ENCODE results near the gene CXCL1. TPM values are rescaled to one million over a fixed set of nuclear protein-coding genes. Genes with fewer than 3 reads are reported as not detected.
A peak's percentile ranks its signal among the peaks of the same experiment; 100 is the strongest.
"Not testable (repeated sequence)": the region's sequence is repeated elsewhere in the genome, so short reads cannot be mapped to it uniquely, and the experiment has no call there.

CXCL1 gene
- total RNA-seq, 1 donor, result 4.7 TPM

GRCh38 chr4:73895201-73896175, 26.3 kb downstream of the CXCL1 start:
- Histone ChIP-seq H3K79me2 (ENCODE audit: insufficient read depth, low read length) (no peaks in the 10 kb centered on the region), H3K27me3 (ENCODE audit: insufficient read depth, low read length) (no peaks in the 10 kb centered on the region), H3K36me3 (ENCODE audit: insufficient read depth, low read length) (no peaks in the 10 kb centered on the region), H3K4me3 (ENCODE audit: insufficient read depth, low read length) (no peak overlapping the region), H3K27ac (ENCODE audit: low read depth, low read length) (no peak overlapping the region), H3K4me1 (ENCODE audit: insufficient read depth, low read length) (peaks cover 29% of the 10 kb centered on the region), H4K20me1 (ENCODE audit: insufficient read depth, low read length) (no peaks in the 10 kb centered on the region), H3K9me3 (ENCODE audit: low read depth, low read length) (no peaks in the 10 kb centered on the region), H2AFZ (ENCODE audit: low read length) (no peak overlapping the region), H3K4me2 (ENCODE audit: insufficient read depth, low read length) (peak overlapping the region; percentile 12)
- DNase-seq (ENCODE audit: insufficient read length, low spot score, missing footprints), result no peak
- no peak for TF ChIP-seq CTCF (IDR thresholded peaks at IDR 0.05; ENCODE audit: extremely low read depth, low read depth, low read length)

- H3K27ac ChIP-seq (ENCODE audit: low read depth, low read length), result peak overlapping the region; percentile 65
- no peak overlapping the region for H3K4me3 ChIP-seq (ENCODE audit: insufficient read depth, low read length)
- no peak overlapping the region for H3K4me2 ChIP-seq (ENCODE audit: insufficient read depth, low read length)
- no peaks in the 10 kb centered on the region for H3K36me3 ChIP-seq (ENCODE audit: insufficient read depth, low read length)
- no peaks in the 10 kb centered on the region for H3K79me2 ChIP-seq (ENCODE audit: insufficient read depth, low read length)
- no peak for DNase-seq (ENCODE audit: insufficient read length, low spot score, missing footprints)
- TF ChIP-seq CTCF (IDR thresholded peaks at IDR 0.05; ENCODE audit: extremely low read depth, low read depth, low read length), result no peak
- H3K9me3 ChIP-seq (ENCODE audit: low read depth, low read length), result no peaks in the 10 kb centered on the region
- H3K4me1 ChIP-seq (ENCODE audit: insufficient read depth, low read length), result peaks cover 37% of the 10 kb centered on the region
- H3K27me3 ChIP-seq (ENCODE audit: insufficient read depth, low read length), result no peaks in the 10 kb centered on the region
- no peak overlapping the region for H2AFZ ChIP-seq (ENCODE audit: low read length)
- H4K20me1 ChIP-seq (ENCODE audit: insufficient read depth, low read length), result no peaks in the 10 kb centered on the region
Observed at GRCh38 chr4:73896416-73896815, 27.2 kb downstream of the CXCL1 start.

GRCh38 chr4:73897380-73898136, 28.4 kb downstream of the CXCL1 start:
- Histone ChIP-seq H3K9me3 (ENCODE audit: low read depth, low read length) (no peaks in the 10 kb centered on the region), H3K27ac (ENCODE audit: low read depth, low read length) (peak overlapping the region; percentile 65), H3K4me1 (ENCODE audit: insufficient read depth, low read length) (peaks cover 44% of the 10 kb centered on the region), H3K36me3 (ENCODE audit: insufficient read depth, low read length) (no peaks in the 10 kb centered on the region), H3K27me3 (ENCODE audit: insufficient read depth, low read length) (no peaks in the 10 kb centered on the region), H4K20me1 (ENCODE audit: insufficient read depth, low read length) (no peaks in the 10 kb centered on the region), H3K4me2 (ENCODE audit: insufficient read depth, low read length) (peak overlapping the region; percentile 31), H3K79me2 (ENCODE audit: insufficient read depth, low read length) (no peaks in the 10 kb centered on the region), H3K4me3 (ENCODE audit: insufficient read depth, low read length) (no peak overlapping the region), H2AFZ (ENCODE audit: low read length) (no peak overlapping the region)
- DNase-seq (ENCODE audit: insufficient read length, low spot score, missing footprints), result no peak
- no peak for TF ChIP-seq CTCF (IDR thresholded peaks at IDR 0.05; ENCODE audit: extremely low read depth, low read depth, low read length)

- H3K27me3 ChIP-seq (ENCODE audit: insufficient read depth, low read length); H3K27ac ChIP-seq (ENCODE audit: low read depth, low read length); H2AFZ ChIP-seq (ENCODE audit: low read length); DNase-seq (ENCODE audit: insufficient read length, low spot score, missing footprints); H3K9me3 ChIP-seq (ENCODE audit: low read depth, low read length); H3K4me2 ChIP-seq (ENCODE audit: insufficient read depth, low read length); H3K4me3 ChIP-seq (ENCODE audit: insufficient read depth, low read length); H4K20me1 ChIP-seq (ENCODE audit: insufficient read depth, low read length); H3K79me2 ChIP-seq (ENCODE audit: insufficient read depth, low read length); H3K36me3 ChIP-seq (ENCODE audit: insufficient read depth, low read length): not testable (repeated sequence)
- peaks cover 49% of the 10 kb centered on the region for H3K4me1 ChIP-seq (ENCODE audit: insufficient read depth, low read length)
Observed at GRCh38 chr4:73899338-73899737, 30.1 kb downstream of the CXCL1 start.

All from osteoblast (primary cell).